ENCODE measurements around the gene DGKG. TPM values are rescaled to one million over a fixed set of nuclear protein-coding genes. Genes with fewer than 3 reads are reported as not detected.
A peak's percentile ranks its signal among the peaks of the same experiment; 100 is the strongest.

Gene DGKG
- total RNA-seq, 1 experiment from 2014 or later: 20.3 TPM

DNA sequence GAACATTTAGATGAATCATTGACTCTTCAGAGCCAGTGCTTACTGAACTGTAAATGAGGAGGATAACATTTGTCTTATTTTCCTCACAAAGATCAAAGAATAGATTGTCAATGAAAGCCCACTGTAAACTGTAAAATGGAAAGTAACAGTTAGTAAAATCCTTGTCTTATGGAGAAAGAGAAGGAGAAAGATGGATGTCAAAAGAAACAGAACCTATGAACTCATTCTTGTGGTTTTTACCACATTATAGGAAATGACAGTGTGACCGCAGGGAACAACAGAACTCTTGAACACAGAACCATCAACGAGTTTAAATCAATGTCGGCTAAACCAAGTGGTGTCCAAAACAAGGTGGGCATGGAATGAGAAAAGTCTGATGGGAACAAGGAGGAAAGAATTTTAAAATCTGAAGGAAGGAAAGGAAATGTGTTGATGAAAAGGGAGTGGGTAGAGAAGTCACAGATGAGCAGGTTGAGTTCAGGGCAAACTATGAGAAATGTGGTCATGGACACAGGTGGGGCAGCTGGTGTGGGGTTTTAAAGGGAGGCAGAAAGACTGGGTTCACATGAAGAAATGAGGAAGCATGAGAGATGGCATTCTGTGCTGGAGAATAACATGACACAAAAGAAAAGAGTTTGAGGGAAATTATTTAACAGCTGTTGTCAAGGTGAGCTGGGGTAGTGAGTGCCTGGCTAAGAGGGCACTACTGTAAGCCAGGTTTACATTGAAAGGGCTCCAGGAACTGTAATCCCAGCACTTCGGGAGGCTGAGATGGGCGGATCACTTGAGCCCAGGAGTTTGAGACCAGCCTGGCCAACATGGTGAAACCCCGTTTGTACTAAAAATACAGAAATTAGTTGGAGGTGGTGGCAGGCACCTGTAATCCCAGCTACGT is 210.7 kb downstream of the DGKG start:
- DNase-seq (ENCODE audit: low read depth): peak; percentile 65

DNA sequence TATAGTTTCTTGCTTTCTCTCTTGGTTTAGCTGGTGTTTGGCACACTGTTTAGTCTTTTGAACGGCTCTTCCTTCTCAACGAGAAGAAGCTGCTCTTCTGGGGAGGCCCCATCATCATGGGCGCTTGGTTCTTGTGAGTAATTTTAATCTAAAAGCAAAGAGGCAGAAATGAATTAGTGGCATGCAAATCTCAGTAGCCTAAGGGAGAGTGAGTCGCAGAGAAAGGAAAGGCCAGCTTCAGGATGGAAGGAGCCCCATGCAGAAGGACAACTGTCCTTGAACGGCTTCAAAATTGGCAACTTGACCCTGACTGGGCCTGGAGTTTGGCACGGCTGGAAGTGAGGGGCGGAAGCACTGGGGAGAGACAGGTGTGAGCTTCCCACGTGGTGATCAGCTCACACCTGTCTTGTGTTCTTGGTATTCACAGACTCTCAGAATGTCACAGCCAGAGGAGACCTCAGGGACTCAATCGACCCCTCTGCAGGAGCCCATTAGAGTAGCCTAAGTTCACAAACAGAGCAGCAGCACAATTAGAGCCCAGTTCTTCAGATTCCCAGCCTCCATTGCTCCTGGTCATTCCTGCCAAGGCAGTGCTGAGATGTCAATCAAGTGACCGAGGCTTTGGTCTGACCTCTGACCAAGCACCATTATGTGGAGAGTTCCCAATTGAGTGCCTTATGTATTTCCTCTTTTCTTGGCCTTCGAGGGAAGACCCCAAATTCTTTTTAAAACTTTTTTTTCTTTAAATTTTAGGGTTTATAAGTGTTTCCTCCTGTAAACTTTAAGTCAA is 211.8 kb downstream of the DGKG start:
- no peak for DNase-seq (ENCODE audit: low read depth)

DNA sequence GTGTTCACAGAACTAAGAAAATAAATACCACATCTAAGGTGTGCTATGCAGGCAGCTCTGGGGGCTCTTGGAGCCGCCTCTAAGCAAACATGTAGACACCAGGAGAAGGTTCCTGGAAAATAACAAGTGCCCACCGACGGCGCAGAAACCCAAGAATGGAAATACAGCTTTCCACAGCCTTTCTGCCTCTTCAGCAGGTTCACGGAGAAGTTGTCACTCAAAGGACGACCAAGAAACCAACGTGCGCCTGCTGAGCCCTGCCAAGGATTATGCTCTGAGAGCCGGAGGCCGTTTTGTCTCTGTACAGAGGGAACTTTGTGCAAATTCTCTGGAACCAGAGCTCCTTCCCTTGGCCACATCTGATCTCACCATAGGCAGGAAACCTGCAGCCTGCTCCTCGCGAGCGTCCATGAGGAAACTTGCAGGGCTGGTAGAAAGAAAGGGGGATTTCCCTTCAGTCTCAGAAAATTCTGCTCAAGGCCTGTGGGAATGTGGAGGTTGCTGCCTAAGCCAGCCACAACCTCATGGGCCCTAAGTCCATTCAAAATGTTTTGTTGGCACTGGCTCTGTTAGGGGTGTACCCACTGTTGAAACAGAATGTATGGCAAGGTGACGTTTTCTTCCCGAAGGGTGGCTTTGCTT is 212.6 kb downstream of the DGKG start:
- no peak for DNase-seq (ENCODE audit: low read depth)

DNA sequence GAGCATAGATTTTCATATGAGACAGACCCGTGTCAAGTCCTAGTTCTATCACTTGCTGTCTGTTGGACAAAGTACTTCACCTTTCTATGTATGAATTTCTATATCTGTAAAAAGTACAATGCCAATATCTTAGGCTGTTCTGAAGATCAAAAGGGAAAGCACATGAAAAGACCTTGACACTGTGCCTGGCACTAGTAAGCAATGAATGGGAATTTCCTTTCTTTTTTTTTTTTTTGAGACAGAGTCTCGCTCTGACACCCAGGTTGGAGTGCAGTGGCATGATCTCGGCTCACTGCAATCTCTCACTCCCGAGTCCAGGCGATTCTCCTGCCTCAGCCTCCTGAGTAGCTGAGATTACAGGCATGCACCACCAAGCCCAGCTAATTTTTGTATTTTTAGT is 217.8 kb downstream of the DGKG start:
- no peak for DNase-seq (ENCODE audit: low read depth)

DNA sequence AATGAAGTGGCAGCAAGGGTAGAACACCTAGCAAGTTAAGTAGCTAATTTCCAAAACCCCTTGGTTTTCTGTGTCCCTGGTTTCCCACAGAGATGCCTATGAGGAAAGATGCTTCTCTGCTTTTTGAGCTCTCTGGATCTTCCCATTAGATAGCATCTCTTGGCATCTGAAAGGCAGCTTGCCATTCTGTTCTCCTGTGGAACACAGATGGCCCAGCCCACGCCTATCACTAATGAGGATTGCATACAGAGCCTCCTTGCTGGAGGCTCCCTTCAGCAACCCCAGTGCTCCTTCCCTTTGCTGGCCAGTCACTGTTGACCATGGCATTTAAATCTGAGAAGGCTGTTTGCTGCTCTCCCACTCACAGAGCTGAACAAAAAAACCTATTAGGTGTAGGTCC is 218.8 kb downstream of the DGKG start:
- no peak for DNase-seq (ENCODE audit: low read depth)

DNA sequence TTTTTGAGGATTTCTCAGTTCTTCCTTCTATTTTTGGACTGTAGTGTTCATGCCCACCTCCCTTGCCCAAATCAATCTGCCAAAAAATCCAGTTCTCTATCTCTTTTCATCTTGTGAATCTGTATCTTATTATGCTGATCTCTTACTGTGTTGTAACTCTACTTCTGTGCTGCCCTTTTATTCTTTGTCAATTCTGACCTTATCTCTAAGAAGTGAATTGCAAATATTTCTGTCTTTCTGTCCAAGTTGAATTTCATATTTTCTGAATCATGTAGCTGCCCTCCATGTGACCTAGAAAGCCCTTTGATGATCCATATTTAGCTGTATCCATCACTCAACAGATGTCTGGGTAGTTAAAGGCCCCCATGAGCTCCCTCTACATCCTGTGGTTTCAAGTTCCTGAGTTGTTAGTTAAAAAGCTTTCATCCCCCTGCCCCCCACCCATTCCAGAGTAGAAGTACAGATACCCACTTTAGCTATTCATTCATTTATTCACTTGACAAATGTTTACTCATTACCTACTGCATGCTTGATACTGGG is 219.6 kb downstream of the DGKG start:
- no peak for DNase-seq (ENCODE audit: low read depth)

DNA sequence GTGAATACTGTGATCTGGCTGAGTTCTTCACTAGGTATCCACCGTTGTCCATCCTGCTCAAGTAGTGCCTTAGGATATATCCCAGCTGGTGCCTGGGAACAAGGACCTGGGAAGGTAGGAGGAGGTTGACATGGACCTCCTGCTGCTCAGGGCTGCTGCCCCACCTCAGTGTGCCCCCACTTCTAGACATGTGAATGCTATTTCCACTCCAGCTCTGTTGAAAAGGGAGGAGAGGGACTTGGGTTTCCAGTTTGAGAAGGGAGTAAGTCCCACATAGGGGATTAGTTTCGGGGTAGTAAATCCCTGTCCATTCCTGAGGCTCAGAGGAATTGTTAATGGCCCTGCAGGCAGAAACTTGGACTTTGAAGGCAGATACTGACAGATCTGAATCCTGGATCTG is 220.2 kb downstream of the DGKG start:
- no peak for DNase-seq (ENCODE audit: low read depth)

DNA sequence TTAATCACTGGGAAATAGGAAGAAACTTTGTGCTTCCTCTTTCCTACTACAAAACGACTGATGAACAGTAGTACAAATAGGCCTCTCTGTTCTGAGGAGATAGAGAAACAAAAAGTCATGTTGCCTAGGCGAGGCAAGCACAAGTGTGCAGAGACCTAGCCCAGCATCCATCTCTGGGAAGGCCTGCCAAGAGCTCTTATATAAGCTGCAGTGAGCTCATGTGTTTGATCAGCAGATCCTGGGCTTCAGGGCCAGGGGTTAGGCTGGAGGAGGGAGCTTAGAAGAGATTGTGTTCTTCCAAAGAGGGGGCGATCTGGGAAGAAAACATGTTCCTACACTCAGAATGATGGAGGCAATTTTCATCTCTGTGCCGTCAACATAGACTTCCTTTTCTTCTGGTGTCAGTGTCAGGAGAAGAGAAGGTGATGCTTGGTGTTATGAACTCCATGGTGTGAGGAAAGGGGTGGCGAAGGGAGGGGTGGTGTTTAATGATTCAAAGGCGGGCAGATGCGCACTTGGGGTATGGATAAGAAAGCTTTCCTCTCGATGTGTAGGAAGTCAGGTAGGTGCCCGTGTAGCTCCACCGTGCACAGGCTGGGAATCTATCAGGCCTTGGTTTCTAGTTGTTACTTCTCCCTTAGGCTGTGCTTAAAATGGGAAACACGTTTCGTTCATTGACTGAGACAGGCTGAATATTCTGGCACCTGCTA is 223.6 kb downstream of the DGKG start:
- no peak for DNase-seq (ENCODE audit: low read depth)

DNA sequence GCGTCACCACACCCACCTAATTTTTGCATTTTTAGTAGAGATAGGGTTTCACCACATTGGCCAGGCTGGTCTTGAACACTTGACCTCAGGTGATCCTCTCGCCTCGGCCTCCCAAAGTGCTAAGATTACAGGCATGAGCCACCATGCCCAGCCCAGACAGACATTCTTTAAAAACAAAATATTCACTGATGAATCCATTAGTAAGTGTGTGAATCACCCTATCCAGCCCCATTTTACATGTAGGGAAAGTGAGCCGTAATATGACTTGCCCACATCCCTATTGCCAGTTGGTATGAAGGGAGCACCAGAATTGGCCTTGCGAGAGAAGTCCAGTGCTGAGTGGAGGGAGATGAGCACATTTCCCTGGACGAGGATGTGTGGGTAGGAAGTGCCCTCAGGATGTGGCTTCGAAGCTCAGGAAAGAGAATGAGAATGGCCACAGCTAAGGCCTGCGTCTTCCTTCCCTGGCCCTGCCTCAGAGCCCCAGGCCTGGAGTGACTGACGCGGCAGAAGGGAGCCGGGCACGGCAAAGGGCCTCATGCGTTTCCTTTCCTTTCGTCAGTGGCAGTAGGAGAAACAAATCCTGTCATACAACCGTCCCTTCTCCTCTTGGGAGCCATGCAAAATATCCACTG is 224.9 kb downstream of the DGKG start:
- peak; percentile 53 for DNase-seq (ENCODE audit: low read depth)

DNA sequence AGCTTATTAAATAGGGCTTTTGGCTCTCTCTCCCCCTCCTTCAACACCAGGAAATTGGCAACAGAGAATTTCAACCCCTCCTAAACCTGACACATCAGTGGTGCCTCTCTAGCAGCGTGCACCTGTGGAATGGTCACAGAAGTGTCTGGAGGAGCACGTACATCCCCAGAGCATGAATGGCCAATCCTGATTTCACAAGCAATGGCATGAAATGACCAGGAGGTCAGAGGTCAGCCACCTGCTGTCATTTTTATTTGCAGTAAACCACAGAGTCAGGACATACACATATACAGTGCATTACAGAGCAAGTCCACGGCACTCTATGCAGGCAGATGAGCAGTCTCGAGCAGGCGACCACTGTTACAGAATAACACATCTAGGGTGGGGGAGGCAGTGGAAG is 228.1 kb downstream of the DGKG start:
- DNase-seq (ENCODE audit: low read depth): no peak

DNA sequence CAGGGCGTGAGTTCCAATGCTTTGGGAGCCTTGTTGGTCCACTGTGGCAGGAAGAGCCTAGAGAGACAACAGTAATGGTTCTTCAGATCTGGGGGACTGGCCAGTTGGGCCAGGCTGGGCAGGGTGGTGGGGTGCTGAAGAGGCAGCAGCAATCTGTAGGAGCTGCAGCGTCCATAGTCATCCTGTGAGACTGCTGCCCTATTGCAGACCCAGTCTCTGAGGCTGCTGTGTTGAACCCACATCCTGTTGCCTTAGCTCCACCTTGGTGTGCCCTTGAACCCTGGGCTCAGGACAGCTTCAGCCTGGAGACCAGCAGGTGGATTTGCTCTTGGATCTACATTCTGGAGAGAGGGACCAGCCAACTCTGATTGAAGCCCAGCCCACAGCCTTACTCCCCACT is 229.5 kb downstream of the DGKG start:
- DNase-seq (ENCODE audit: low read depth): no peak

DNA sequence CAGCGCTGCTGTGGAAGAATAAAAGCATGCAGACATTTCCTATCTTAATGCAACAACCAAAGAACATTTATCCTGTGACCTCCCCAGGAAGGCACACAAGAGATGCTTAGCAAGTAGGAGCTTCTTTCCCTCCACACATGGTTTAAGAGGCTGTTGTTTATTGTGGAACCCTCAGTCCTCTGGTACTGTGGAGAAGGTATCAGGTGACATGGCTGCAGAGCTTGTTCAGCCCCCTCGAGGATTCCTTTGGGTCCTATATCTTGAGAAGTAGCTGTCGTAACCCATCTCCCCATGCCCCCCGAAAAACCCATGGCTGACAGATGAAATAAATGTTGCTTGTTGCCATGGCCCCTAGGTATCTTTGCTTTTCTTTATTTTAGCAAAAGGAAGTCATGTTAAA is 232.8 kb downstream of the DGKG start:
- DNase-seq (ENCODE audit: low read depth): no peak

DNA sequence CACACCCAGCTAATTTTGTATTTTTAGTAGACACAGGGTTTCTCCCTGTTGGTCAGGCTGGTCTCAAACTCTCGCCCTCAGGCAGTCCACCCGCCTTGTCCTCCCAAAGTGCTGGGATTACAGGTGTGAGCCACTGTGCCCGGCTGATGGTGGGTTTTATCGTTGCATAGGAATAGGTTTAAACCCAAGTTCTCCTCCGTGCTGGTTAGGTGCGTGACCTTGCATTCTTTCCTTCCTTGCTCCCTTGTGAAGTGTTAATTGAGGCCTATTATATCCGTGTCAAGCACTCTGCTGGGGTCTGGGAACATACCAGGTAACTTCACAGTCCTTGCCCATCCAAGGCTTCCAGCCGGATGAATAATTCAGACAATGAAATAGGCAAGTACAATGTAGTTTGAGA is 233.9 kb downstream of the DGKG start:
- no peak for DNase-seq (ENCODE audit: low read depth)

DNA sequence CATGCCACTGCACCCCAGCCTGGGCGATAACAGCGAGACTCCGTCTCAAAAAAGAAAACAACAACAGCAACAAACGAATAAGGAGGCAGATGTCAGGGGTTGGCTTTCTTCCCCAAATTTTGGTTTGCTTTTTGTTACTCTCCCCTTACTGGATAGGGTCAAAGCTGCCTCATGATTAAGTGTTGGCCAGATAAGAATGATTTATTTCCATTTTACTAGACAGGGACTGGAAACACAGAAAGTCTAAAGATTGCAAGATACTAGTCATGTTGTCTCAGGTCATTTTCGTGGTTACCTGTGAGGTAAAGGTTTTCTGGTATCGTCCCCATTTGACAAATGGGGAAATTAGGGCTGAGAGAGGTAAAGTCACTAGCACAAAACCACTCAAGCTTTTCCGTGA is 234.6 kb downstream of the DGKG start:
- no peak for DNase-seq (ENCODE audit: low read depth)

DNA sequence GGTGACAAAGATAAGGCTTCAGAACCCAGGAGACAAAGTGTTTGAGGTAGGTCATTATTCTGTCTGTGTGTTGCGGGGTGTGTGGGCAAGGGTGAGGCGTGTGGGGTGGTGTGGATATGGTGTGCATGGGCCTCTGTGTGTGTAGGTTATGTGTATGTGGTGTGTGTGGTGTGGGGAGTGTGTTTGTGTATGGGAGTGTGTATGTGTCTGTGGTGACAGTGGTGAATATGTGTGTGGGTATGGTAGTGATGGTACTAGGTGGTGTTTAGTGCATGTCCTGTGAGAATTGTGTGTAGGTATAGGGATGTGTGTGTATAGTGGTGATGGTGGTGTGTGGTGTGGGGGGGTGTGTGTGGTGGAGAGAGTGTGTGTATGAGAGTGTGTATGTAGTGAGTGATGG is 236.9 kb downstream of the DGKG start:
- DNase-seq (ENCODE audit: low read depth): no peak

DNA sequence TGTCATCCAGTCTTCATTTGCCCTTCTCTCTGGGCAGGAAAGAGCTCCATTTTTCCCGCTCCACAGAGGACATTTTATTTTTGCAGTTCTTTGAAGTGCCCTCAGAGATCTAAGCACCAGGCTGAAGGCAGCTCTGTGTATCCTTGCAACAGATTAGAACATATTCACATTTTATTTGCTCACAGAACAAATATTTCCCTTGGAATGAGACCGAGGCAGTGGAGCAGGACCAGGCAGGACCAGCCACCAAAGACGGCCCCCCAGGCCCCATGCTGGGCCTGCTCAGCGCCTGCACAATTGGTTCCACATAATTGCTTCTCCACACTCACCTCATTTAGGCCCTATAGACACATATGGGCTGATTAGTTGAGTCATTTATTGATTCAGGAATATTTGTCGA is 237.4 kb downstream of the DGKG start:
- DNase-seq (ENCODE audit: low read depth): no peak

DNA sequence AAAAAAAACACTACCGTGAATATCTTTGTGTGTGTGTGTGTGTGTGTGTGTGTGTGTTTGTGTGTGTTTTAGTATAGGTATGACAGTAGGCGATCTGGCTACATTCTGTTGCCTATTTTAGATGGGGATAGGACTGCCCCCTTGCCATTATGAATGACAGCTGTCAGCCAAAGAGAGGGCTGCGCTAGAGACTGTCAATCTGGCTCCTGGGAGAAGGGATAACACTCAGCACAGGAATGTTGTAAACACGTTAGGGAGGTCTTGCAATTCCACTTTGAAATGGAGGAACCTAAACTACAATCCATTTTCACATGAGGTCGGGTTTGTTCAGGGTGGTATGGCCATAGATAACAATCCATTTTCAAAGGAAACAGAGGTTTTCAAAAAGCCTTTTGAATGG is 239.0 kb downstream of the DGKG start:
- DNase-seq (ENCODE audit: low read depth): no peak

DNA sequence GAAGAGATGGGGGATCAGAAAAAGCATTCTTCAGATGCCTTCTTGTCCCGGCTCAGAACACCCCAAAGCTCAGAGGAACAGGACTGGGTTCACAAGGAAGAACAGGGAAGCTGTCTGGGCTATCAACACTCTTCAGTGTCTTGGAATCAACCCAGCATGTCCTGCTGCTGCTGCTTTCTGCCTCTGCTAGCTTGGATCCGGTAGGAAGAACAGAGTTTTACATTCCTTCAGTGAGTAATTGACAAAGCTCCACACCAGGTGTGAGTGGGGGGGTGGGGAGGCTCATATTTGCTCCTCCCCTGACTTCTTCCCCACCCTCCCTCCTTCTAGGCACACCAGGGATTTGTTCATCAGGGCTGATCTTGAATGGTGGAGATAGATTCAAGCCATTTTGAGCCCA is 240.1 kb downstream of the DGKG start:
- DNase-seq (ENCODE audit: low read depth): no peak

DNA sequence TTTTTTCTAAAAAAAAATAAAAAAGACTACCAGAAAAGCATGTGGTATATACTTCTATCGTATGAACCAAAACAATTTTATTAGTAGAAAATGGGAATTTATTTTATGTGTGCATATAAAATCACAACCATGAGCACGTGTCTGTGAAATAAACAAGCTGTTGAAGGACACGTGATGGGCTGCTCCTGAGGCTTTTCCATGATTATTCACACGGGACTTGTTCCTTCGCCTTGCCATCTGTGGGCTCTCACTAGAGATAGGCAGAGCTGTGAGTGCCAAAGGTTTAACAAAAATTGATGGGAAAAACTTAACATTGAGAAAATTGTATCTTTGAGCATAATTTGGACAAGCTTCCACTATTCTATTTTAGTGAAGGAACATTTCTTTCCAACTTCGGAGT is 240.8 kb downstream of the DGKG start:
- no peak for DNase-seq (ENCODE audit: low read depth)

DNA sequence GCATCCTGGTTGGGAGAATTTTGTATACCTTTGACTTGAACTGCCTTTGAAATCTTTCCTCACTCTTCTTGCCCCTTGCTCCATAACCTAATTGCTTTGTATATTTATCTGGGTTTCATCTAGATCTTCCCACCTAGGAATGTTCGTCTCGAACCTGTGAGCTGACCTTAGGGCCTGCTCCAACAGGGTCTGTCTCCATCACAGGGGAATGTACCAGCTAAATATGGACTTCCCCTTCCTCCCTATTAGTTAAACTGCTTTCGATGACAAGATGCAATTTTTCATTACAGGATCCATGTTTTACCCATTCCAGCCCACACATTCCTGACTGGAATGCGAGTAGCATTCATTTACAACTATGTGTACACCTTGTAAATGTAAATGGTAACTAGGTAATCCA is 242.5 kb downstream of the DGKG start:
- no peak for DNase-seq (ENCODE audit: low read depth)

DNA sequence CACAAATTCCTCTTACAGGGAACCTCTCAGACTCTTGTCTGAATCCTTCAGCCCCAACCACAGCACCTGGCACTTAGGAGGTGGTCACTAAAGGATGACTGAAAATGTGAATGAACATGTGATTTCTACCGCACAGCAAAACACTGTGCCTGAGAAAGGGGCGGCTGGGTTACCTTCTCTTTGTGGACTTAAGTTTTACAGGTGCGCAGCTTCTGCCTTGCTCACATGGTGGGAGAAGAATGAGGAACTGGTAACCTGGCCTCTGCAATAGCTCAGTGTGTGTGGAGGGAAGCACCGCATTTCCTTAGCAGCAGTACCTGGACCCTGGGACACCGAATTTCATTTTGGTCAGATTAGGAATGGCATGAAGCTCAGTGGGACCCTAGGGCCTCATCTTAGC is 243.3 kb downstream of the DGKG start:
- no peak for DNase-seq (ENCODE audit: low read depth)

All from HT1080 (cell line).